HepG2 (cell line): ENCODE measurements around the gene SLC43A1. TPM values are rescaled to one million over a fixed set of nuclear protein-coding genes. Genes with fewer than 3 reads are reported as not detected.

Experiments
- ATAD3A ChIP-seq: sonication (generic); formaldehyde crosslinking; IDR thresholded peaks from 2 replicates; pipeline ENCODE4 v1.4.0; 2020; ENCODE audit warnings: missing genetic modification reagents
- CC2D1A ChIP-seq: sonication (generic); formaldehyde crosslinking; IDR thresholded peaks from 2 replicates; pipeline ENCODE4 v1.8.1; 2023; ENCODE audit warnings: mild to moderate bottlenecking, missing genetic modification reagents
- GFI1 ChIP-seq: sonication (generic); formaldehyde crosslinking; IDR thresholded peaks from 2 replicates; pipeline ENCODE4 v1.5.0; 2020; ENCODE audit warnings: missing genetic modification reagents, mild to moderate bottlenecking, borderline replicate concordance
- SALL1 ChIP-seq: sonication (generic); formaldehyde crosslinking; IDR thresholded peaks from 2 replicates; pipeline ENCODE4 v1.8.0; 2022; ENCODE audit warnings: mild to moderate bottlenecking, missing genetic modification reagents
- SMAD3 ChIP-seq: sonication (generic); formaldehyde crosslinking; IDR thresholded peaks from 2 replicates; pipeline ENCODE4 v1.4.0; 2020; ENCODE audit warnings: missing genetic modification reagents
- ZBTB21 ChIP-seq: sonication (generic); formaldehyde crosslinking; IDR thresholded peaks from 2 replicates; pipeline ENCODE4 v1.4.0; 2020; ENCODE audit warnings: missing genetic modification reagents
- ZNF121 ChIP-seq: sonication (generic); formaldehyde crosslinking; IDR thresholded peaks from 2 replicates; pipeline ENCODE4 v1.5.0; 2020; ENCODE audit warnings: mild to moderate bottlenecking, missing genetic modification reagents
- ZNF264 ChIP-seq: sonication (generic); formaldehyde crosslinking; IDR thresholded peaks from 2 replicates; pipeline ENCODE4 v1.4.0; 2020; ENCODE audit warnings: missing genetic modification reagents
- ZNF816 ChIP-seq: sonication (generic); formaldehyde crosslinking; IDR thresholded peaks from 2 replicates; pipeline ENCODE4 v1.8.0; 2022; ENCODE audit warnings: missing genetic modification reagents, mild to moderate bottlenecking, borderline replicate concordance
- ZSCAN30 ChIP-seq: sonication (generic); formaldehyde crosslinking; IDR thresholded peaks from 2 replicates; pipeline ENCODE4 v1.5.0; 2020; ENCODE audit warnings: mild to moderate bottlenecking, missing genetic modification reagents
- polyA plus RNA-seq, 8 experiments: library from polyadenylated mRNA; depleted of rRNA in 3 of 8; stranded (reverse) in 7 of 8; unstranded in 1 of 8; fragments of >200 nt; fragmentation: Illumina TruSeq in 4 of 8; extraction: Trizol in 4 of 8; gene quantifications; 2 replicates each; pipeline versions ENCODE4 v1.2.1 to v1.2.3, GENCODE V29; 2011 to 2016; ENCODE audit warnings: low read depth in 4 of 8, missing spikeins in 1 of 8, mixed read lengths in 1 of 8; ENCODE audit not compliant: insufficient read depth in 1 of 8
- total RNA-seq, 5 experiments: library from RNA; depleted of rRNA; stranded (reverse); fragments of >200 nt; fragmentation: Illumina TruSeq; extraction: Trizol; gene quantifications; 2 replicates each; pipeline ENCODE4 v1.2.3, GENCODE V29; 2016; ENCODE audit warnings: low read depth in 1 of 5
- TF ChIP-seq, protein P1 (sequence below): sonication (generic); formaldehyde crosslinking; IDR thresholded peaks from 2 replicates; pipeline ENCODE4 v1.4.0; 2020; ENCODE audit warnings: missing genetic modification reagents
- TF ChIP-seq, protein P2 (sequence below): sonication (generic); formaldehyde crosslinking; IDR thresholded peaks from 2 replicates; pipeline ENCODE4 v1.5.0; 2020; ENCODE audit warnings: missing genetic modification reagents
- TF ChIP-seq, protein P3 (sequence below): sonication (generic); formaldehyde crosslinking; IDR thresholded peaks from 2 replicates; pipeline ENCODE4 v1.4.0; 2020; ENCODE audit warnings: missing genetic modification reagents, borderline replicate concordance
- TF ChIP-seq, protein P4 (sequence below): IDR thresholded peaks from 2 replicates; pipeline ENCODE4 v1.6.1; 2016
- TF ChIP-seq, protein P5 (sequence below): sonication (generic); formaldehyde crosslinking; IDR thresholded peaks from 2 replicates; pipeline ENCODE4 v1.5.0; 2020; ENCODE audit warnings: missing genetic modification reagents, mild to moderate bottlenecking, borderline replicate concordance
- TF ChIP-seq, protein P6 (sequence below): sonication (generic); formaldehyde crosslinking; IDR thresholded peaks from 2 replicates; pipeline ENCODE4 v1.5.0; 2020; ENCODE audit warnings: mild to moderate bottlenecking, missing genetic modification reagents, borderline replicate concordance

The SLC43A1 gene
- total and polyA plus RNA-seq, 2 of the 13 experiments (the other 11 are each of a cell fraction or from before 2014, with no cell fraction given): 72.3 to 87.6 TPM

DNA sequence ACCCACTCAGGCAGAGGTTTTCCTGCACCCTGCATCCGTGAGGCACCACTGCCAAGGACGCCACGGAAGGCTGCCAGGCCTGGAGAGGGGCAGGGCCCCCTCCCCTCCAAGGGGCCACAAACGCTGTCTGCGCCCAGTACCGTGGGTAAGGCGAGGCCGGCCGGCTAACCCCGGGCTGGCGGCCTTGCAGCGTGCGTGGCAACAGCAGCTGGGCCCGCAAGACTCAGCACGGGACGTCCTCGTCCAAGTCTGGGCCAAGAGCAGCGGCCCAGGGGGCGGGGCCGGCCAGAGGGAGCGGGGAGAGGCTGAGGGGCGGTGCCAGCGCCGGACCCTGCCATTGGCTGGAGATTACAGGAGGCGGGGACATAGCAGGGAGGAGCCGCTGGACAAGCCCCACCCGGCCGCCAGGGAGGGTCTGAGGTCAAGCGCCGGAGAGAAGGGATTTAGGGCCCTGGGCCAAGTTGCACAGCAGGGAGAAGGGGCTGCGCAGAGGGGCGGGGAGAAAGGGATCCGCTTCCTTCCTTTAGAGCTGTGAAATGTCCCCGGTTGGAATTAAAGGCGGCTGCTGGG lies 16.0 kb downstream of the SLC43A1 start (continued):
- TF ChIP-seq ZSCAN30 (CRISPR knock-in tag): no peak
- no peak for TF ChIP-seq ATAD3A (CRISPR knock-in tag)
- TF ChIP-seq ZNF121 (CRISPR knock-in tag): 0 out of 2 replicates have a peak, but pooled peaks have one; percentile 41
- TF ChIP-seq, protein P1, sequence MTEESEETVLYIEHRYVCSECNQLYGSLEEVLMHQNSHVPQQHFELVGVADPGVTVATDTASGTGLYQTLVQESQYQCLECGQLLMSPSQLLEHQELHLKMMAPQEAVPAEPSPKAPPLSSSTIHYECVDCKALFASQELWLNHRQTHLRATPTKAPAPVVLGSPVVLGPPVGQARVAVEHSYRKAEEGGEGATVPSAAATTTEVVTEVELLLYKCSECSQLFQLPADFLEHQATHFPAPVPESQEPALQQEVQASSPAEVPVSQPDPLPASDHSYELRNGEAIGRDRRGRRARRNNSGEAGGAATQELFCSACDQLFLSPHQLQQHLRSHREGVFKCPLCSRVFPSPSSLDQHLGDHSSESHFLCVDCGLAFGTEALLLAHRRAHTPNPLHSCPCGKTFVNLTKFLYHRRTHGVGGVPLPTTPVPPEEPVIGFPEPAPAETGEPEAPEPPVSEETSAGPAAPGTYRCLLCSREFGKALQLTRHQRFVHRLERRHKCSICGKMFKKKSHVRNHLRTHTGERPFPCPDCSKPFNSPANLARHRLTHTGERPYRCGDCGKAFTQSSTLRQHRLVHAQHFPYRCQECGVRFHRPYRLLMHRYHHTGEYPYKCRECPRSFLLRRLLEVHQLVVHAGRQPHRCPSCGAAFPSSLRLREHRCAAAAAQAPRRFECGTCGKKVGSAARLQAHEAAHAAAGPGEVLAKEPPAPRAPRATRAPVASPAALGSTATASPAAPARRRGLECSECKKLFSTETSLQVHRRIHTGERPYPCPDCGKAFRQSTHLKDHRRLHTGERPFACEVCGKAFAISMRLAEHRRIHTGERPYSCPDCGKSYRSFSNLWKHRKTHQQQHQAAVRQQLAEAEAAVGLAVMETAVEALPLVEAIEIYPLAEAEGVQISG (CRISPR knock-in tag): peak; percentile 52; the same call in 1 of the 2 replicates
- TF ChIP-seq, protein P2, sequence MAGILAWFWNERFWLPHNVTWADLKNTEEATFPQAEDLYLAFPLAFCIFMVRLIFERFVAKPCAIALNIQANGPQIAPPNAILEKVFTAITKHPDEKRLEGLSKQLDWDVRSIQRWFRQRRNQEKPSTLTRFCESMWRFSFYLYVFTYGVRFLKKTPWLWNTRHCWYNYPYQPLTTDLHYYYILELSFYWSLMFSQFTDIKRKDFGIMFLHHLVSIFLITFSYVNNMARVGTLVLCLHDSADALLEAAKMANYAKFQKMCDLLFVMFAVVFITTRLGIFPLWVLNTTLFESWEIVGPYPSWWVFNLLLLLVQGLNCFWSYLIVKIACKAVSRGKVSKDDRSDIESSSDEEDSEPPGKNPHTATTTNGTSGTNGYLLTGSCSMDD (CRISPR knock-in tag): no peak
- TF ChIP-seq, protein P3, sequence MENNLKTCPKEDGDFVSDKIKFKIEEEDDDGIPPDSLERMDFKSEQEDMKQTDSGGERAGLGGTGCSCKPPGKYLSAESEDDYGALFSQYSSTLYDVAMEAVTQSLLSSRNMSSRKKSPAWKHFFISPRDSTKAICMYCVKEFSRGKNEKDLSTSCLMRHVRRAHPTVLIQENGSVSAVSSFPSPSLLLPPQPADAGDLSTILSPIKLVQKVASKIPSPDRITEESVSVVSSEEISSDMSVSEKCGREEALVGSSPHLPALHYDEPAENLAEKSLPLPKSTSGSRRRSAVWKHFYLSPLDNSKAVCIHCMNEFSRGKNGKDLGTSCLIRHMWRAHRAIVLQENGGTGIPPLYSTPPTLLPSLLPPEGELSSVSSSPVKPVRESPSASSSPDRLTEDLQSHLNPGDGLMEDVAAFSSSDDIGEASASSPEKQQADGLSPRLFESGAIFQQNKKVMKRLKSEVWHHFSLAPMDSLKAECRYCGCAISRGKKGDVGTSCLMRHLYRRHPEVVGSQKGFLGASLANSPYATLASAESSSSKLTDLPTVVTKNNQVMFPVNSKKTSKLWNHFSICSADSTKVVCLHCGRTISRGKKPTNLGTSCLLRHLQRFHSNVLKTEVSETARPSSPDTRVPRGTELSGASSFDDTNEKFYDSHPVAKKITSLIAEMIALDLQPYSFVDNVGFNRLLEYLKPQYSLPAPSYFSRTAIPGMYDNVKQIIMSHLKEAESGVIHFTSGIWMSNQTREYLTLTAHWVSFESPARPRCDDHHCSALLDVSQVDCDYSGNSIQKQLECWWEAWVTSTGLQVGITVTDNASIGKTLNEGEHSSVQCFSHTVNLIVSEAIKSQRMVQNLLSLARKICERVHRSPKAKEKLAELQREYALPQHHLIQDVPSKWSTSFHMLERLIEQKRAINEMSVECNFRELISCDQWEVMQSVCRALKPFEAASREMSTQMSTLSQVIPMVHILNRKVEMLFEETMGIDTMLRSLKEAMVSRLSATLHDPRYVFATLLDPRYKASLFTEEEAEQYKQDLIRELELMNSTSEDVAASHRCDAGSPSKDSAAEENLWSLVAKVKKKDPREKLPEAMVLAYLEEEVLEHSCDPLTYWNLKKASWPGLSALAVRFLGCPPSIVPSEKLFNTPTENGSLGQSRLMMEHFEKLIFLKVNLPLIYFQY (CRISPR knock-in tag): peak; percentile 31; the same call in 1 of the 2 replicates
- TF ChIP-seq CC2D1A: no peak
- TF ChIP-seq ZNF264 (CRISPR knock-in tag): no peak
- TF ChIP-seq SMAD3 (CRISPR knock-in tag): no peak
- TF ChIP-seq, protein P4, sequence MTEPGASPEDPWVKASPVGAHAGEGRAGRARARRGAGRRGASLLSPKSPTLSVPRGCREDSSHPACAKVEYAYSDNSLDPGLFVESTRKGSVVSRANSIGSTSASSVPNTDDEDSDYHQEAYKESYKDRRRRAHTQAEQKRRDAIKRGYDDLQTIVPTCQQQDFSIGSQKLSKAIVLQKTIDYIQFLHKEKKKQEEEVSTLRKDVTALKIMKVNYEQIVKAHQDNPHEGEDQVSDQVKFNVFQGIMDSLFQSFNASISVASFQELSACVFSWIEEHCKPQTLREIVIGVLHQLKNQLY: no peak
- TF ChIP-seq ZNF816 (CRISPR knock-in tag): no peak
- no peak for TF ChIP-seq ZBTB21 (CRISPR knock-in tag)
- TF ChIP-seq GFI1 (CRISPR knock-in tag): no peak
- TF ChIP-seq, protein P5, sequence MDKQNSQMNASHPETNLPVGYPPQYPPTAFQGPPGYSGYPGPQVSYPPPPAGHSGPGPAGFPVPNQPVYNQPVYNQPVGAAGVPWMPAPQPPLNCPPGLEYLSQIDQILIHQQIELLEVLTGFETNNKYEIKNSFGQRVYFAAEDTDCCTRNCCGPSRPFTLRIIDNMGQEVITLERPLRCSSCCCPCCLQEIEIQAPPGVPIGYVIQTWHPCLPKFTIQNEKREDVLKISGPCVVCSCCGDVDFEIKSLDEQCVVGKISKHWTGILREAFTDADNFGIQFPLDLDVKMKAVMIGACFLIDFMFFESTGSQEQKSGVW: no peak
- peak; percentile 51; the same call in 1 of the 2 replicates for TF ChIP-seq SALL1 (CRISPR knock-in tag)
- TF ChIP-seq, protein P6, sequence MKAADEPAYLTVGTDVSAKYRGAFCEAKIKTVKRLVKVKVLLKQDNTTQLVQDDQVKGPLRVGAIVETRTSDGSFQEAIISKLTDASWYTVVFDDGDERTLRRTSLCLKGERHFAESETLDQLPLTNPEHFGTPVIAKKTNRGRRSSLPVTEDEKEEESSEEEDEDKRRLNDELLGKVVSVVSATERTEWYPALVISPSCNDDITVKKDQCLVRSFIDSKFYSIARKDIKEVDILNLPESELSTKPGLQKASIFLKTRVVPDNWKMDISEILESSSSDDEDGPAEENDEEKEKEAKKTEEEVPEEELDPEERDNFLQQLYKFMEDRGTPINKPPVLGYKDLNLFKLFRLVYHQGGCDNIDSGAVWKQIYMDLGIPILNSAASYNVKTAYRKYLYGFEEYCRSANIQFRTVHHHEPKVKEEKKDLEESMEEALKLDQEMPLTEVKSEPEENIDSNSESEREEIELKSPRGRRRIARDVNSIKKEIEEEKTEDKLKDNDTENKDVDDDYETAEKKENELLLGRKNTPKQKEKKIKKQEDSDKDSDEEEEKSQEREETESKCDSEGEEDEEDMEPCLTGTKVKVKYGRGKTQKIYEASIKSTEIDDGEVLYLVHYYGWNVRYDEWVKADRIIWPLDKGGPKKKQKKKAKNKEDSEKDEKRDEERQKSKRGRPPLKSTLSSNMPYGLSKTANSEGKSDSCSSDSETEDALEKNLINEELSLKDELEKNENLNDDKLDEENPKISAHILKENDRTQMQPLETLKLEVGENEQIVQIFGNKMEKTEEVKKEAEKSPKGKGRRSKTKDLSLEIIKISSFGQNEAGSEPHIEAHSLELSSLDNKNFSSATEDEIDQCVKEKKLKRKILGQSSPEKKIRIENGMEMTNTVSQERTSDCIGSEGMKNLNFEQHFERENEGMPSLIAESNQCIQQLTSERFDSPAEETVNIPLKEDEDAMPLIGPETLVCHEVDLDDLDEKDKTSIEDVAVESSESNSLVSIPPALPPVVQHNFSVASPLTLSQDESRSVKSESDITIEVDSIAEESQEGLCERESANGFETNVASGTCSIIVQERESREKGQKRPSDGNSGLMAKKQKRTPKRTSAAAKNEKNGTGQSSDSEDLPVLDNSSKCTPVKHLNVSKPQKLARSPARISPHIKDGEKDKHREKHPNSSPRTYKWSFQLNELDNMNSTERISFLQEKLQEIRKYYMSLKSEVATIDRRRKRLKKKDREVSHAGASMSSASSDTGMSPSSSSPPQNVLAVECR (CRISPR knock-in tag): peak; percentile 41; the same call in 1 of the 2 replicates
